ENCODE data around the gene PCGF5.
"Not testable (repeated sequence)": the region's sequence is repeated elsewhere in the genome, so short reads cannot be mapped to it uniquely, and the experiment has no call there.

The PCGF5 gene

DNA sequence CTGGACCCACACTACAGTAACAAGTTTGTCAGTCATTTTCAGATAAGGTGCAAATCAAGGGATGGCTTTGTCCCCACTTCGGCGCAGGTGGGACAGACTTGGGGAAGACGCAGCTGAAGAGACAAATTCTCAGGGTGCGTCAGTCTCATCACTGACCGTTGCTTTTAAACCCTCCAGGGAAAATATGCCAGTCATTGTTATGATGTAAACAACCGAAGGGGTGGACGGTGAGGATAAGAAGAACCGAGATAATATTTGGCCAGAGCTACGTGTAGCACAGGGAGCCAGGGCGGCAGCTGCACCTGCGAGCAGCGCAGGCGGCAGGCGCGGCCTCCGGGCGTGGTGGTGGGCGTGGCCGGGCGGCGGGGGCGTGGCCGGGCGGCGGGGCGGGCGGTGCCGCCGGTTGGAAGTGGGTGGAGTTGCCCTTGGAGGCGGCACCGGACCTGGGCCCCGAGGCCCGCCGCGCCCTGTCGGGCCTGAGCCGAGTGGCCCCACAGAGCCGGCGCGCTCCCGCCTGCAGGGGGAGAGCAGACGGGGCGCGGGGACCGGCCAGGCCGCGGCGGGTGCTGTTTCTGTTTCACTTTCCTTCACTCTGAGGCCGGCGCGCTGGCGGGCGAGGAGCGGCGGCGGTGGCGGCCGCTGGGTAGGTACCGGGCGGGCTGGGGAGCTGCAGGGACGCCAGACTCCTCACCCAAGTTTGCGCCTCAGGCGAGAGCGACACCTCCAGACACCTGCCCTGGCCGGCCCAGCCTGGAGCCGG is at the start of gene PCGF5:
Gene PCGF5, plus strand, starts transcription at position 470 of the 760 bp plus-strand sequence. CDS start 2,209 bp downstream, outside the sequence.
- DNase-seq (ENCODE audit: low read depth): peak; percentile 91
- TF ChIP-seq, protein P1, sequence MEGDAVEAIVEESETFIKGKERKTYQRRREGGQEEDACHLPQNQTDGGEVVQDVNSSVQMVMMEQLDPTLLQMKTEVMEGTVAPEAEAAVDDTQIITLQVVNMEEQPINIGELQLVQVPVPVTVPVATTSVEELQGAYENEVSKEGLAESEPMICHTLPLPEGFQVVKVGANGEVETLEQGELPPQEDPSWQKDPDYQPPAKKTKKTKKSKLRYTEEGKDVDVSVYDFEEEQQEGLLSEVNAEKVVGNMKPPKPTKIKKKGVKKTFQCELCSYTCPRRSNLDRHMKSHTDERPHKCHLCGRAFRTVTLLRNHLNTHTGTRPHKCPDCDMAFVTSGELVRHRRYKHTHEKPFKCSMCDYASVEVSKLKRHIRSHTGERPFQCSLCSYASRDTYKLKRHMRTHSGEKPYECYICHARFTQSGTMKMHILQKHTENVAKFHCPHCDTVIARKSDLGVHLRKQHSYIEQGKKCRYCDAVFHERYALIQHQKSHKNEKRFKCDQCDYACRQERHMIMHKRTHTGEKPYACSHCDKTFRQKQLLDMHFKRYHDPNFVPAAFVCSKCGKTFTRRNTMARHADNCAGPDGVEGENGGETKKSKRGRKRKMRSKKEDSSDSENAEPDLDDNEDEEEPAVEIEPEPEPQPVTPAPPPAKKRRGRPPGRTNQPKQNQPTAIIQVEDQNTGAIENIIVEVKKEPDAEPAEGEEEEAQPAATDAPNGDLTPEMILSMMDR (IDR thresholded peaks at IDR 0.05; ENCODE audit: insufficient read depth, low read depth, low read length, missing control alignments): no peak

DNA sequence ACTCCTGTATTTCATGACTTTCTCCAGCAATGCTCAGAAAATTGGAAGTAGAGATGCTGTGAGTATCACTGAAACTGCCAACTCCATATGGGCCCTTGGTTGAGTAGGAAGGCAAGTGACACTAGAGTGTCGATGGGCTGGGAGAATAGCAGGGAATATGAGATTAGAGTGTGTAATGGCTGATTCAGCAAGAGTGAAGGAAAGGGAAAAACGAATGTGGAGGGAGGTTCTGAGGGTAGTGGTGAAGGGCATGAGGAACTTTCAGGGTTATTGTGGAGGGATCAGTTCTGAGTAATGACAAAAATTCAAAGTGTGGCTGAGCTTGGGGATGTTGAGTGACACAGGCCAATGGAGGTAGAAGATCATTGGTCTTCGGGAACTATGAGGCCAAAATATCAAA is 49.0 kb upstream of the PCGF5 start:
- TF ChIP-seq, protein P1 (IDR thresholded peaks at IDR 0.05; ENCODE audit: insufficient read depth, low read depth, low read length, missing control alignments): no peak
- DNase-seq (ENCODE audit: low read depth): no peak
- no peak overlapping the region for H3K4me3 ChIP-seq (ENCODE audit: low read length)

More for the DNA sequence above, at the start of gene PCGF5:
- H3K4me3 ChIP-seq (ENCODE audit: low read length): peak within 1 kb of the TSS; percentile 58

DNA sequence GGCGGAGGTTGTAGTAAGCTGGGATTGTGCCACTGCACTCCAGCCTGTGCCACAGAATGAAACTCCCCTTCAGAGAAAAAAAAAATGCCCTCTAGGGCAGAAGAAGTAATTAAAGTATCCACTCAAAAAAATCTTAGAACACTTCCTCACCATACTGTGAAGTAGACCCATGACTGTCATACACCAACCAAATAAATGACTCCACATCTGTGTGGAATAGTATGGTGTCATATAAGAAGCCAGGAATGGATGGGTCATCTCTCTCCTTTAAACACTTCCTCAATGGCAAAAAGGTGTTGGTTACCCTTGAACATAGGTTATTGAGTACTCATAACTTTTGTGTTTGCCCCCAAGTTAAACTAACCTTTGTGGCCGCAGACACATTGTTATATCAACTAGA is 48.1 kb upstream of the PCGF5 start:
- TF ChIP-seq, protein P1 (IDR thresholded peaks at IDR 0.05; ENCODE audit: insufficient read depth, low read depth, low read length, missing control alignments): no peak
- no peak for DNase-seq (ENCODE audit: low read depth)
- no peak overlapping the region for H3K4me3 ChIP-seq (ENCODE audit: low read length)

DNA sequence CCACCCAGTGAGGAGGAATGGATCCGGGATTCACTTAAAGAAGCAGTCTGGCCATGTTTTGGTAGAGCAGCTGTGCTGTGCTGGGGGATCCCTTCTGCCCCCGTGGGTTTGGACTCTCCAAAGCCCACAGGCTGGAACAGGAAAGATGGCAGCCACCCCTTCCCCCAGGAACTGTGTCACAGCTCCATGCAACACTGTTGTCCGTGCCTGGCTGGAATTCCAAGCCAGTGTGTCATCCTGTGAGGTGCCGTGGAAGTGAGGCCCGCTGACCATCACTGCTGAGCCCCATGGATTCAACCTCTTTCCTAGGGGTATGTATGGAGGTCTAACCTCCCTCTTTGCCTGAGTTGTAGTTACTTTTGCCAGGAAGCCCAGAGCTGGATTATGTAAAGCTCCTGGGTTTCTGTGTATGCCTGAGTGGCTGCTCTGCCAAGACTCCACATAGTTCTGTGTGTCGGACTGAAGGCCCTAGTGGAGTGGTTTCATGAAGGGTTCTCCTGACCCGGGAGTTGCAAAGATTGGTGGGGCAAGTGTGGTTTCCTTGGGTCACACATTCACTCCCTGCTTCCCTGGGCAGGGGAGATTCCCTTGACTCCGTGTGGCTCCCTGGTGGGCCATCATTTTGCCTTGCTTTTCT is 35.1 kb upstream of the PCGF5 start:
- no peak overlapping the region for H3K4me3 ChIP-seq (ENCODE audit: low read length)
- TF ChIP-seq, protein P1 (IDR thresholded peaks at IDR 0.05; ENCODE audit: insufficient read depth, low read depth, low read length, missing control alignments): no peak
- DNase-seq (ENCODE audit: low read depth): peak; percentile 26

DNA sequence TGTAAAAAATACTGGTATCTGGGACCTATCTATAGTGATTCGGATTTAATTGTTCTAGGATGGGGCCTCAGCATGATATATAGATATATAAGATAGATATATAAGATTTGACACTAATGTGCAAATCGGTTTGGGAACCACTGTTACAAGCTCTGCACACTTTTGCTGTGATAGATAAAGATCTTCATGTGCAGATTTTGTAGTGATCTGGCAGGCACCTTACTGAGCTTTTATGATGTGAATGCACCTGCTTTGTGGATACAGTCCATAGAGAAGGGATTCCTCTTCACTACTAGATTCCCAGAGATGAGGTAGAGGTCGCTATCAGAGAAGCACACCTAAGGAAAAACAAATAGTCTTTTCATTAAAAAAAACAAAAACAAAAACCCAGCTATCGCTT is 33.3 kb upstream of the PCGF5 start:
- TF ChIP-seq, protein P1 (IDR thresholded peaks at IDR 0.05; ENCODE audit: insufficient read depth, low read depth, low read length, missing control alignments): no peak
- DNase-seq (ENCODE audit: low read depth): no peak
- no peak overlapping the region for H3K4me3 ChIP-seq (ENCODE audit: low read length)

DNA sequence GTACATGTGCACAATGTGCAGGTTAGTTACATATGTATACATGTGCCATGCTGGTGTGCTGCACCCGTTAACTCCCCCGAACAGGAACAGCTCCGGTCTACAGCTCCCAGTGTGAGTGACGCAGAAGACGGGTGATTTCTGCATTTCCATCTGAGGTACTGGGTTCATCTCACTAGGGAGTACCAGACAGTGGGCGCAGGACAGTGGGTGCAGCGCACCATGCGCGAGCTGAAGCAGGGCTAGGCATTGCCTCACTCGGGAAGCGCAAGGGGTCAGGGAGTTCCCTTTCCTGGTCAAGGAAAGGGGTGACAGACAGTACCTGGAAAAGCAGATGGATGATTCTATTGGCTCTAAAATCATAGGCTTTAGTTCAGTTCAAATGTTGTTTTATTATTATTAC is 32.5 kb upstream of the PCGF5 start:
- H3K4me3 ChIP-seq (ENCODE audit: low read length); DNase-seq (ENCODE audit: low read depth): not testable (repeated sequence)

DNA sequence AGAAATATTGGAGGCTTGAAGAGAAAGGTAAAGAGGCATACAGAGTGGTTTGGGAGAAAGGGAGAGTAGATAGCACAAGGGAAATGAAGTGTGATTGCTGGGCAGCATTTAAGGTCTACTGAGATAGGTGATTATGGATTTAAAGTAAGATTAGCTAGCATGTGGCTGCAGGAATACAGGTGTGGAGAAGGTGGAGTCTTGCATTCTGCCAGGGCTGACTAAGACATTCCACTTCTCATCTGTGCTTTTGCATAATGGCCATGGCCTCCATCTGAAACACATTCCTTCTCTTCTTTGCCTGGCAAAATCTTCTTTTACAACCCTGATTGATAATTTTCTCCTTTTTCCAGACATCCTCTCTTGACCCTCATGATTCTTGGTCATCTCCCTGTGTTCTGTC is 31.6 kb upstream of the PCGF5 start:
- DNase-seq (ENCODE audit: low read depth): peak; percentile 59
- H3K4me3 ChIP-seq (ENCODE audit: low read length): no peak overlapping the region
- TF ChIP-seq, protein P1 (IDR thresholded peaks at IDR 0.05; ENCODE audit: insufficient read depth, low read depth, low read length, missing control alignments): no peak

Data from epithelial cell of esophagus (primary cell).